Skin epidermis (tissue), 12 donors: ENCODE measurements around the gene XPC.

ENCODE experiments used
- H3K27ac ChIP-seq, 21 experiments: fragments of 200-600 bp; sonication (generic) in 11 of 21; one replicate each; pipeline ENCODE4 v1.5.0; 2020; ENCODE audit warnings: mild to moderate bottlenecking in 3 of 21, inconsistent platforms in 2 of 21, moderate library complexity in 2 of 21
- H3K4me3 ChIP-seq, 7 experiments: fragments of 200-600 bp; sonication (generic) in 2 of 7; one replicate each; pipeline ENCODE4 v1.5.0; 2020; ENCODE audit warnings: inconsistent platforms in 2 of 7, mild to moderate bottlenecking in 2 of 7, moderate library complexity in 1 of 7

XPC gene

GRCh38 chr3:14140668-14141067 lies 37.7 kb downstream of the XPC start:
- peak overlapping the region in 8 of 21 experiments; percentile 15 to 98 (median 86) for H3K27ac ChIP-seq
- H3K4me3 ChIP-seq, result no peak overlapping the region

DNA sequence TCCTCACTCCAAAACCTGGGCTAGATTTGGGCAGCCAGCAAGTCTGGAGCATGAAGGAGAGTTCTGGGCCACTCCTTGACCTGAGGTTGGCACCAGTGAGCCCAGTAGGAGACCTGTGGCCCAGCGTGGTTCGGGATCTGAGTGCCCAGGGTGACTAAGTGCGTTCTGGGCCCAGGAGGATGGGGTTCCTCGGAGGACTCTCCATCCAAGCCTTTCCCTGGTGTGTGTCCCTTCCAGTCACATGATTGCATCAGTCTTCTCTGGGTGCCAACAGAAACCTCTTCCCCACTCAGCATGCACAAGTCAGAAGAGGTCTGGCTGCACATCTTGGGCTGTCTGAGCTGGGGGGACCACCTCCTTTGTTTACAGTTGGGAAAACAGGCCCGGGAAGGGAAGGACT lies 38.6 kb downstream of the XPC start:
- Histone ChIP-seq H3K4me3 (no peak overlapping the region), H3K27ac (peak overlapping the region in 6 of 21 experiments; percentile 5 to 98 (median 27))

- peak overlapping the region in 3 of 21 experiments; percentile 28 to 98 (median 36) for H3K27ac ChIP-seq
- H3K4me3 ChIP-seq, result no peak overlapping the region
Measured at GRCh38 chr3:14138878-14139655, 39.3 kb downstream of the XPC start.

DNA sequence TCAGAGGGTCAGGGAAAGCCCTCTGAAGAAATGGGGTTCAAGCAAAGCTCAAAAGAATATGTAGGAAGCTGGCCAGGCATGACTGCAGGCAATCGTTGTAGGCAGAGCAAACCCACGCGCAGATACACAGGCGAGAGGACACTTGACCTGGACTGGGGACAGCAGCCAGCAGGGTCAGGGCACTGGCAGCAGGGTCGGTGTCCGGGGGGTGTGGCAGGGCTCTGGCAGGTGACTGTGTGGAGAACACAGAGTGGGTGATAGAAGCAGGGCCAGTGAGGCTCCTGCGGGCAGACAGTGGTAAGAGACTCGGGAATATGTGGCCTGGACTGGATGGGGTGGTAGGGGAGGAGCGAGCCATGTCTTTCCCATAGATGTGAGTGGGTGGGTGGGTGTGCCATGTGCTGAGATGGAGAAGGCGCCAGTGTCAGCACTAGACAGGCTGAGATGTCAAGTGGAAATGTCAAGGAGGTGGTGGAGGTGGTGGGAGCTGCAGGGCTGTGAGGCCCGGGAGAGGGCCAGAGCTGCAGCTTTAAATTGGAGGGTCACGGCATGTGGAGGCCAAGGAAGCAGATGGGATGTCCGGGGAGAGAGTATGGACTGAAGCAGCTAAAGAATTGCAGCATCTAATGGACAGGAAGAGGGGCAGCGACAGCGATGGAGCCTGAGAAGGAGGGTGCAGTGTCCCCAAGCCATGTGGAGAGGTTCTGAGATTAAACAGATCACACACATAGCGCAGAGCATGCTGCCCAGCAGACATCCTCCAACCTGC lies 40.1 kb downstream of the XPC start:
- H3K27ac ChIP-seq, result peak overlapping the region in 2 of 21 experiments; percentile 50 to 69
- no peak overlapping the region for H3K4me3 ChIP-seq

DNA sequence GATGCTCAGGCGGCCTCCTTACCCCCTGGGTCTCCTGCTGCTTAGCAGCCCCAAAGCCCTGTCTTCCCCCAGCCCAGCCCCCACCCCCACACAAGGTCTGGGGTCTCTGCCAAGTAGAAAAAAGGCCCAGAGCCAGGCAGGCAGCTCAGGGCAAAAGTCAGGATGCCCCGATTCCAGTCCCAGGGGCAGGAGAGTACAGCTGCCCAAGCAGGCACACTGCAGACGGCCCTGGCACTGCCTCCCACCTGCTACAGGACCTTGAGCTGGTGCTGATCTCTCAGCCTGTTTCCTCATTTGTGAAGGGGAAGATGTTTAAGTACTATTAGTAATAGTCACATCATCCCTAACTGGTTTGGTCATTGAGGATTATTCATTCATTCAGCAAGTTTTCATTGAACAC lies 41.0 kb downstream of the XPC start:
- Histone ChIP-seq H3K4me3 (no peak overlapping the region), H3K27ac (peak overlapping the region in 7 of 21 experiments; percentile 3 to 69 (median 33))

DNA sequence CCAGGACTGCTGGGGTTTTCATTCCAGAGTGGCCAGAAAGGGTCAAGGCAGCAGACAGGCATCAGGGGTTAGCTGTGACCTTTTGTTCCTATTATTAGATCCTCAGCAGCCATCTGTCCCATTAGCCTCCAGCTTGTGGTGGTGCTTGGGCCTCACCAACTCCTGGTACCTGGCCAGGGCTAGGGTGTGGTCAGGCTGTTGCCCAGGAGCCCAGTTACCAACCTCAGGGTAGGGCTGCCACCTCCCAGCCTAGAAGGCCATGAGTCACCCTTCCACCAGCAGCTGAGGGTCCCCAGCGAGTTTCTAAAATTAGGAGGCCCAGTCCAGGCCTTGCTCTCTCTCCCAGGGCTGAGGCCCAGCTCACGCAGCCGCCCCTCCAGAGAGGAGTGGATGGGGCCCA lies 41.4 kb downstream of the XPC start:
- Histone ChIP-seq H3K4me3 (no peak overlapping the region), H3K27ac (peak overlapping the region in 9 of 21 experiments; percentile 3 to 69 (median 28))

DNA sequence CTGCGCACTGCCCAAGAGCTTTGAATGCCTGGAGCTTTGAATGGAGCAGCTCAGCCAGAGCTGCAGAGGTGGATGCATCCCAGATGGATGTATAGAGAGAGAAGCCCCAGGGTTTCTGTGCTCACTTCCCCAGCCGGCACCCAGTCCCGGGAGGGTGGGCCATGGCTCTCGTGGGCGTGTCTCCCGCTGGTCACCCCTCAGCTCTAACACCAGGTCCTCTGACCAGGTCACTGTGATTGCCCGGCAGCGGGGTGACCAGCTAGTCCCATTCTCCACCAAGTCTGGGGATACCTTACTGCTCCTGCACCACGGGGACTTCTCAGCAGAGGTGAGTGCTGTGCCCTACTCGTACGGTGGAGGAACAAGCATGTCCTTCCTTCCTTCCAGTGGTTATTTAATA lies 42.8 kb downstream of the XPC start:
- Histone ChIP-seq H3K27ac (no peak overlapping the region), H3K4me3 (no peak overlapping the region)

DNA sequence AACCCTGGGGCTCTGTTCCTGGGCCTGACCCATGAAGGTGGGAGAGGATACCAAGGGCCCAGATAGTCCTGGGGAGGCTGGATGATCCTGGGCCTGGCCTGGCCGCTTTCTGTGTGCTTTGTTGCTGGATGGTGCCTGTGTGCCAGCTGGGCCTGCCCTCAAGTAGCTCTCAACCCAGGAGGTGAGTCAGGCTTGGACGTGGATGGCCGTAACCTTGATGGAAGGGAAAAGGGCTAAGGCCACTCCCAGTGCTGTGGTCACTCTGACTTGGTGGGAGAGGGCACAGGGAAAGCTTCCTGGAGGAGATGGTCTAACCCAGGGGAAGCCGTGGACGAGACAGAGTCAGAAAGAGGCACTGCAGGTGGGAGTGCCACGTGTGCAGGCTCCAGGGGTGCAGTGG lies 44.1 kb downstream of the XPC start:
- Histone ChIP-seq H3K27ac (peak overlapping the region in 1 of 21 experiments; percentile 11), H3K4me3 (no peak overlapping the region)

DNA sequence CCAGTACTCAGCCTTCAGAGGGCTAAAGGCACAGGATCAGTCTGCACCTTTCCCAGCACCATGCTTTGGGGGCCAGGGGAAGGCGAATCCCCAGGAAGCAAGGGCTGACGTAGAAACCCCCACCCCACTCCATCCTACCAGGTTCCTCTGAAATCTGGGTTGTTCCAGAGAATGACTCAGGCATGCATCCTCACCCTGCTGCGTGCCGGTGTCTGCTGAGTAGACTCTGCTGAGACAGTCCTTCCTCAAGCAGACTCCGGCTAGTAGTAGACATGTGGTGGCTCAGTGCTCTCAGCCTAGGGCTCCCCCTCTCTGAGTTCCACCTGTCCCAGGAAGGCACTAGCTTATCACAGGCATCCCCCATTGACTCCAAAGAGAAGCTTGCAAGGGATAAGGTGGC lies 44.5 kb downstream of the XPC start:
- no peak overlapping the region for H3K4me3 ChIP-seq
- H3K27ac ChIP-seq, result peak overlapping the region in 2 of 21 experiments; percentile 11 to 18

DNA sequence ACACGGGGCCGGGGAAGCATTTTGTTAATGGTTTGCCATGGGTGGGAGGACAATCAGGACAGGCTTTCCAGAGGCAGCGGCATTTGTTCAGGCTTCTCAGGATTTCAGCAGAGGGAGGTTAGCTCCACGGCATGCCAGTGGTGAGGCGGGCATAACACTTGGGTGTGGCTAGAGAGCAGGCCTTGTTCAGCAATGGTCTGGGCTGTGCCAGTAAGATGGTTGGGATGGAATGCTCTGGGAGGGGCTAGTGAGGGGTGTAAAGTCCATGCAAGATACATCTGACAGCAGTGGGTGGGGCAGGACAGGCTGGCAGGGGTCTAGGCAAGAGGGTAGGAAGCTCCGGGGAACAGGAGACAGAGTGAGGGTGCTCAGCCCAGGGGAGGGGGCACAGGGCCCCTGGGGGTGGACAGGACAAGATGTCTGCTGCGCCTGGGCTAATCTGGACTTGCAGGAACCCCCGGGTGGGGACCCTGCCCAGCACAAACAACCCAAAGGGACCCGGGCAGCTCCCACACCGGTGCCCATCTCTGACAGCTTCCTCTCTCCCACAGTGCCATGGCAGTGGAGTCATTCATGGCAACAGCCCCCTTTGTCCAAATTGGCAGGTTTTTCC lies 45.1 kb downstream of the XPC start:
- H3K4me3 ChIP-seq, result no peak overlapping the region
- peak overlapping the region in 2 of 21 experiments; percentile 11 to 18 for H3K27ac ChIP-seq

GRCh38 chr3:14132689-14133088 lies 45.7 kb downstream of the XPC start:
- Histone ChIP-seq H3K27ac (peak overlapping the region in 1 of 21 experiments; percentile 13), H3K4me3 (no peak overlapping the region)

GRCh38 chr3:14132120-14132519 lies 46.3 kb downstream of the XPC start:
- H3K27ac ChIP-seq, result peak overlapping the region in 1 of 21 experiments; percentile 13
- H3K4me3 ChIP-seq, result no peak overlapping the region

- Histone ChIP-seq H3K27ac (peak overlapping the region in 1 of 21 experiments; percentile 26), H3K4me3 (no peak overlapping the region)
Measured at GRCh38 chr3:14131134-14131533, 47.3 kb downstream of the XPC start.

DNA sequence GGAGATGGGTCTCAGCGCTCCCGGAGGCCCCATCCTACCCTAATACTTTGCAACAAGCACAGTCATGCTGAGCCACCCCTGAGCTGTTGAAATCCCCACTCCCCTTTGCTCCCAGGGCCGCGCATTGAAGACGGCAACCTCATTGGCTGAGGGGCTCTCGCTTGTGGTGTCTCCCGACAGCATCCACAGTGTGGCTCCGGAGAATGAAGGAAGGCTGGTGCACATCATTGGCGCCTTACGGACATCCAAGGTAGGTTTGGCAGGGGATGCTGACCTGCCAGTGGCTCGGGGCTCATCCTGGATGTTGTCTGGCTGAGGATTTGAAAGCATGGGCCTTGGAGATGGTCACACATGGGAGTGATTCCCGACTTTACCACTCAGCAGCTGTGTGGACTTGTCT lies 47.7 kb downstream of the XPC start:
- Histone ChIP-seq H3K27ac (no peak overlapping the region), H3K4me3 (no peak overlapping the region)

- Histone ChIP-seq H3K4me3 (no peak overlapping the region), H3K27ac (peak overlapping the region in 1 of 21 experiments; percentile 3)
Measured at GRCh38 chr3:14130230-14130629, 48.2 kb downstream of the XPC start.

GRCh38 chr3:14129296-14129695 lies 49.1 kb downstream of the XPC start:
- peak overlapping the region in 1 of 21 experiments; percentile 42 for H3K27ac ChIP-seq

GRCh38 chr3:14128724-14129123 lies 49.7 kb downstream of the XPC start:
- H3K27ac ChIP-seq, result no peak overlapping the region
- H3K4me3 ChIP-seq, result no peak overlapping the region

More at GRCh38 chr3:14129296-14129695, 49.1 kb downstream of the XPC start:
- no peak overlapping the region for H3K4me3 ChIP-seq

DNA sequence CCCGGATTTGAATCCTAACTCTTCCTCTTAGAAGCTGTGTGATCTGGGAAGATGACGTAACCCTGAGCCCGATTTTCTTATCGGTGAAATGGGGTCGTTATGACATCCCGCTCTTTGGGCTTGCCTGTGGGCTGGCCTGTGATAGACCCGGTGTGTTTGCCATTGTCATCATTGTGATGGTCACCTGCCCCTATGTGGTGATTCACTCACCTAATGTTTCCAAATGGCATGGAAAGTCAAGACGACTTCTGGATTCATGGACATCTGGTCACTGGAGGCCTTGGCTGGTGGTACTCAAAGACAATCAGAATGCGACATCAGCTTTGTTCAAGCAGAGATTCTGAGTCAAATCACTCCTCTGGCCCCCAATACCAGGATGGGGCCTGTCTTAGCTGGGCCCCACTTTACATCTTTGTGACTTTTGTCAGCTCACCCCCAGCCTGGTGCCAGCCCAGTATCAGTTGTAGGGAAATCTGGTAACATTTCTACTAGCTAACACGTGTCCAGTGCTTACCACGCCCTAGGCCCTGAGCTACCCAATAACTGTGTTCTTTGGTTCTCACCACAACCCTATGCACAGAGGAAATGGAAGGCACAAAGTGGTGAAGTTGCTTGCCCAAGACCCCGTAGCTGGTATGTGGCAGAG lies 50.8 kb downstream of the XPC start:
- Histone ChIP-seq H3K27ac (peak overlapping the region in 1 of 21 experiments; percentile 45), H3K4me3 (no peak overlapping the region)

DNA sequence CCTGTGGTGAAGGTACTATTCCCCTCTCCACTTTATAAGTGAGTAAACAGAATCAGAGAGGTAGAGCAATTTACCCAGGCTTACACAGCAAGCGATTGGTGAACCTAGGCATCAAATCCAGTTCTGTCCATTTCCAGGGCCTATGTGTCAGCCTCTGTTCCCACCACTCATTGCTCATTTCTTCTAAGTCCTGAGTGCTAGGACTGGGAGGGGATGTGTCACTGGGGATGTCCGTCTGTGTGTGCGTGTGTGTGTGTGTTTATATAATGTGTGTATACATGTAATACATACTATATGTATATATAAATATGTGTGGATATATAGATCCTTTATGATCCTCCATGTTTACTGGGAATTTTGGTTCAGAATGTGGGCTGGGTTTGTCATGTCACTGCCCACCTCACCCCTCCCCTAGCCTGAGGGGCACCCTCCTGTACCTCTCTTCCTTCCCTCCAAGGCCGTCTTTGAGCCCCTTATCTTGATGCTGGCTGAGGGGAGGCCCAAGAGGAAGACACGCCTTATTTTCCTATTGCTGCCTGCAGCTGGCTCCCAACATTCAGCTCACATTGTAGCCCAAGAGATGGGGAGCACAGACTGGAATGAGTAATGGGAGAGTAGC lies 51.4 kb downstream of the XPC start:
- Histone ChIP-seq H3K27ac (peak overlapping the region in 11 of 21 experiments; percentile 88 to 99 (median 98)), H3K4me3 (peak overlapping the region in 2 of 7 experiments; percentile 69 to 94)
